ENCODE measurements around the gene PIP5K1B.

DNA sequence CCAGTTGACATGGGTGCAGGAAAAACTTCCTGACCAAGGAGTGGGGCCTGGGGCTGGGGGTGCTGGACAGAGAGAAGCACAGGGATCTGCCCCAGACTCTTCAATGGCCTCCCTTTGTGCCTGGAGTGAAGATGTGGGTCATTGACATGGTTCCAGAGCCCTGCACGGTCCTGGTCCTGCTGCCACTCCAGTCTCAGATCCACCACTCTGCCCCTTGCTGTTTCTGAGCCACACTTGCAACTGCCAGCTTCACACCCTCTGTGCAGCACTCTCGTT lies 10.1 kb downstream of the PIP5K1B start:
- TF ChIP-seq, protein P1, sequence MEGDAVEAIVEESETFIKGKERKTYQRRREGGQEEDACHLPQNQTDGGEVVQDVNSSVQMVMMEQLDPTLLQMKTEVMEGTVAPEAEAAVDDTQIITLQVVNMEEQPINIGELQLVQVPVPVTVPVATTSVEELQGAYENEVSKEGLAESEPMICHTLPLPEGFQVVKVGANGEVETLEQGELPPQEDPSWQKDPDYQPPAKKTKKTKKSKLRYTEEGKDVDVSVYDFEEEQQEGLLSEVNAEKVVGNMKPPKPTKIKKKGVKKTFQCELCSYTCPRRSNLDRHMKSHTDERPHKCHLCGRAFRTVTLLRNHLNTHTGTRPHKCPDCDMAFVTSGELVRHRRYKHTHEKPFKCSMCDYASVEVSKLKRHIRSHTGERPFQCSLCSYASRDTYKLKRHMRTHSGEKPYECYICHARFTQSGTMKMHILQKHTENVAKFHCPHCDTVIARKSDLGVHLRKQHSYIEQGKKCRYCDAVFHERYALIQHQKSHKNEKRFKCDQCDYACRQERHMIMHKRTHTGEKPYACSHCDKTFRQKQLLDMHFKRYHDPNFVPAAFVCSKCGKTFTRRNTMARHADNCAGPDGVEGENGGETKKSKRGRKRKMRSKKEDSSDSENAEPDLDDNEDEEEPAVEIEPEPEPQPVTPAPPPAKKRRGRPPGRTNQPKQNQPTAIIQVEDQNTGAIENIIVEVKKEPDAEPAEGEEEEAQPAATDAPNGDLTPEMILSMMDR (IDR thresholded peaks at IDR 0.05; ENCODE audit: poor library complexity), result no peak
- no peak for TF ChIP-seq EZH2 (IDR thresholded peaks at IDR 0.05; ENCODE audit: borderline replicate concordance)

Measured in hepatocyte (in vitro differentiated cells).